GM18505 (cell line): Measurements from ENCODE around the gene HOXA6.

Experiments used
- ATAC-seq: cut with Tn5 transposase; IDR thresholded peaks from one replicate; pipeline ENCODE4 v1.9.1; 2021; ENCODE audit not compliant: unreplicated experiment
- POLR2A ChIP-seq: IDR thresholded peaks from 4 replicates; pipeline ENCODE4 v1.6.1; 2011; ENCODE audit warnings: borderline replicate concordance; ENCODE audit not compliant: insufficient read depth, insufficient read length; ENCODE audit errors: extremely low read depth

Gene HOXA6

GRCh38 chr7:27172823-27173510, 25.4 kb upstream of the HOXA6 start:
- no peak for TF ChIP-seq POLR2A
- ATAC-seq: no peak

GRCh38 chr7:27172315-27172774, 24.8 kb upstream of the HOXA6 start:
- no peak for TF ChIP-seq POLR2A
- no peak for ATAC-seq

GRCh38 chr7:27171637-27172314, 24.2 kb upstream of the HOXA6 start:
- no peak for TF ChIP-seq POLR2A
- ATAC-seq: no peak

GRCh38 chr7:27171325-27171636, 23.7 kb upstream of the HOXA6 start:
- no peak for TF ChIP-seq POLR2A
- ATAC-seq: no peak

- no peak for TF ChIP-seq POLR2A
- ATAC-seq: no peak
Measured at GRCh38 chr7:27170426-27171324, 23.1 kb upstream of the HOXA6 start.

- no peak for TF ChIP-seq POLR2A
- no peak for ATAC-seq
Measured at GRCh38 chr7:27169658-27170425, 22.3 kb upstream of the HOXA6 start.

GRCh38 chr7:27168265-27168947, 20.8 kb upstream of the HOXA6 start:
- no peak for TF ChIP-seq POLR2A
- ATAC-seq: no peak

GRCh38 chr7:27167916-27168264, 20.3 kb upstream of the HOXA6 start:
- no peak for ATAC-seq
- TF ChIP-seq POLR2A: no peak

- no peak for ATAC-seq
- TF ChIP-seq POLR2A: no peak
Measured at GRCh38 chr7:27166531-27167505, 19.2 kb upstream of the HOXA6 start.

GRCh38 chr7:27165996-27166530, 18.5 kb upstream of the HOXA6 start:
- ATAC-seq: no peak
- no peak for TF ChIP-seq POLR2A
